ENCODE results near the gene GAS1.

The GAS1 gene, protein sequence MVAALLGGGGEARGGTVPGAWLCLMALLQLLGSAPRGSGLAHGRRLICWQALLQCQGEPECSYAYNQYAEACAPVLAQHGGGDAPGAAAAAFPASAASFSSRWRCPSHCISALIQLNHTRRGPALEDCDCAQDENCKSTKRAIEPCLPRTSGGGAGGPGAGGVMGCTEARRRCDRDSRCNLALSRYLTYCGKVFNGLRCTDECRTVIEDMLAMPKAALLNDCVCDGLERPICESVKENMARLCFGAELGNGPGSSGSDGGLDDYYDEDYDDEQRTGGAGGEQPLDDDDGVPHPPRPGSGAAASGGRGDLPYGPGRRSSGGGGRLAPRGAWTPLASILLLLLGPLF

GRCh38 chr9:86947146-86948073 is at the start of gene GAS1:
Gene GAS1 (minus strand): TSS chr9:86947506. CDS start chr9:86946779, 727 bp downstream.
- FAIRE-seq (no peak), DNase-seq (ENCODE audit: low spot score) (peak; percentile 53)

GRCh38 chr9:86994231-86994630 is 46.9 kb upstream of the GAS1 start:
- no peak for DNase-seq (ENCODE audit: low spot score)
- no peak for FAIRE-seq

DNA sequence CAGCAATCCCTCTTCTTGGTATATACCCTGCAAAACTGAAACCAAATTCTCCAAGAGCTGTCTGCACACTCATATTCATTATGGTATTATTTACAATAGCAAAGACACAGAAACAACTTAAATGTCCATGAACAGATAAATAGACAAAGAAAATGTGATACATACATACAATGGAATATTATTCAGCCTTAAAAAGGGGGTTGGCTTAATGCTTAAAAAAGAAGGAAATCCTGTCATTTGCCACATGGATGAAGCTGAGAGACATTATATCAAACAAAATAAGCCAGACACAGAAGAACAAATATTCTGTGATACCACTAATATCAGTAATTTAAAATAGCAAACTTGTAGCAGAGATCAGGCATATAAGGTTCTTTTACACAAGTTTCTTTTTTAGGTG is 46.5 kb upstream of the GAS1 start:
- DNase-seq (ENCODE audit: low spot score) (no peak), FAIRE-seq (no peak)

- FAIRE-seq (no peak), DNase-seq (ENCODE audit: low spot score) (no peak)
Measured at GRCh38 chr9:86991077-86991476, 43.8 kb upstream of the GAS1 start.

DNA sequence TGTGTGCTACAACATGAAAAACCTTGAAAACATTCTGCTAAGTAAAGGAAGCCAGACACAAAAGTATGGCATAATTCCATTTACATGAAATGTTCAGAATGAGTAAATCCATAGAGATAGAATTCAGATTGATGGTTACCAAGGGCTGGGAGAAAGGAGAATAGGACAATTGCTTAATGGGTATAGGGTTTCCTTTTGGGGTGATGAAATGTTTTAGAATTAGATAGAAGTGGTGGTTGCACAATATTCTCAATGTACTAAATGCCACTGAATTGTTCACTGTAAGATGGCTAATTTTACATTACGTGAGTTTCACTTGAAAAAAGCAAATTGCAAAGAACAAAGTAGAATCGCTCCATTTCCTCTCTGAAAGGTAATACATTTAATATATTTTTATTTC is 43.0 kb upstream of the GAS1 start:
- DNase-seq (ENCODE audit: low spot score) (no peak), FAIRE-seq (no peak)

- FAIRE-seq (no peak), DNase-seq (ENCODE audit: low spot score) (no peak)
Measured at GRCh38 chr9:86987900-86988299, 40.6 kb upstream of the GAS1 start.

DNA sequence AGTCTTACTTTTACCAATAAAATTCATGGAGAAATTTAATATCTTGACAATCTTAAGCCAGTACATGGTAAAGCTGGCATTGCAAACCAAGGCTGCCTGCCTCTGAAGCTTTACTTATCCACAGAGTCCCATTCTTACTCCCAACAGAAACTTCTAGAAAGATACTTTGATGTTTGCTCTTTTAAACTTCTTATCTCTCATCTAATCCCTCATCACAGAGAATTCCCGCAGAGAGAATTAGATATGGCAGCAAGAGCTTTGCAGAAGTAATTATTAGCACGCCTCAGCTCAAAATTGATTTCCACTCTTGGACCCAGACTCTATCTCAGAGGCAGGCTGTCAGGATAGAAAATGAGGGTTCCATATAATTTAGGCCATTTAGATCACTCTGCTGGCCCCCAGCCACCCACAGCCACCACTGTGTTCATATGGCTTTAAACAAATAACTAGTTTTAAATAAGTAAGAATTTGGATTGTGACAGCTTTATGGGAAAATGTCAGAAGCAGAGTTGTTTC is 37.9 kb upstream of the GAS1 start:
- no peak for FAIRE-seq
- no peak for DNase-seq (ENCODE audit: low spot score)

- no peak for FAIRE-seq
- DNase-seq (ENCODE audit: low spot score) = no peak
Measured at GRCh38 chr9:86983620-86984259, 36.4 kb upstream of the GAS1 start.

- FAIRE-seq = no peak
- no peak for DNase-seq (ENCODE audit: low spot score)
Measured at GRCh38 chr9:86983249-86983619, 35.9 kb upstream of the GAS1 start.

GRCh38 chr9:86980802-86981201 is 33.5 kb upstream of the GAS1 start:
- no peak for FAIRE-seq
- no peak for DNase-seq (ENCODE audit: low spot score)

GRCh38 chr9:86979657-86980056 is 32.4 kb upstream of the GAS1 start:
- no peak for DNase-seq (ENCODE audit: low spot score)
- FAIRE-seq = no peak

DNA sequence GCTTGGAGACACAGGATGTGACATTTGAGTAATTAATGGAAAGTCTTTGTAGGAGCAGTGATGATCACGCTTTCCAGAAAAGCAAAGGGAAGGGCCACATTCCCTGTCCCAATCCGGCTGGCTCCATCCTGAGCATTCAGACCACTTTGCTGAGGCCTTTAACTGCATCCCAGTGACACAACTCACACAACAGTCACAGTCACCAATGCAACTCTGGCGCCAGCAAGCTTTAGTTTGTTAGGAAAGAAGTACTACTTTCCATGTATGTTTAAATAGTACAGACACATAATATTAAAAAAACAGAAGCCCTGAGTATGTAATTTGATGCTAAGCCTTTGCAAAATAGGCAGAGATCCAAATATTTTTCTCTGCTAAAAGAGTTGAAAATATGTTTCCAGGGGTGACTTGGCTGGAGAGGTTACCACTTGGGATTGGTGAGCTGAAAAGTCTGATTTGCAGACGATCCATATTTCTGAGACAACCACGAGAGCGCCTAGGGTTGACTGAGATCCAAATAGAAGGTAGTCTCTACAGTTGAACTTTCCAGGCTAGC is 31.7 kb upstream of the GAS1 start:
- DNase-seq (ENCODE audit: low spot score) (no peak), FAIRE-seq (no peak)

DNA sequence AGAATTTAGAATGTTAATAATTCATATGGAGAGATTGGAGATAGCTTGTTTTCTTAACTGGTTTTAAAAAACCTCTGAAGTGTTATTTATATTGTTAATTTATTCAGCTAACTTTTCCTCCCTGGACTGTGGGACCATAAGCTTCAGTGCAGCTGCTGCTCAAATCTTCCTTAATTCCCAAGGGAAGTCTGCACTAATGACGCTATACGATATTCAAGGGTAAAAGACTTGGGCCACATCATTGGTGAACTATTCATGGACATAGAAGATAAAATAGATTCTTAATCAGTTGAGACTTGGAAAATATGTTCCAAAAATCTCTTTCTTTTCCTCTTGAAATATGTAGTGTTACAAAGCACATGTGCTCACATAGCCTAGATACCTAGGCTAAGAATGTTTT is 31.1 kb upstream of the GAS1 start:
- FAIRE-seq (no peak), DNase-seq (ENCODE audit: low spot score) (no peak)

DNA sequence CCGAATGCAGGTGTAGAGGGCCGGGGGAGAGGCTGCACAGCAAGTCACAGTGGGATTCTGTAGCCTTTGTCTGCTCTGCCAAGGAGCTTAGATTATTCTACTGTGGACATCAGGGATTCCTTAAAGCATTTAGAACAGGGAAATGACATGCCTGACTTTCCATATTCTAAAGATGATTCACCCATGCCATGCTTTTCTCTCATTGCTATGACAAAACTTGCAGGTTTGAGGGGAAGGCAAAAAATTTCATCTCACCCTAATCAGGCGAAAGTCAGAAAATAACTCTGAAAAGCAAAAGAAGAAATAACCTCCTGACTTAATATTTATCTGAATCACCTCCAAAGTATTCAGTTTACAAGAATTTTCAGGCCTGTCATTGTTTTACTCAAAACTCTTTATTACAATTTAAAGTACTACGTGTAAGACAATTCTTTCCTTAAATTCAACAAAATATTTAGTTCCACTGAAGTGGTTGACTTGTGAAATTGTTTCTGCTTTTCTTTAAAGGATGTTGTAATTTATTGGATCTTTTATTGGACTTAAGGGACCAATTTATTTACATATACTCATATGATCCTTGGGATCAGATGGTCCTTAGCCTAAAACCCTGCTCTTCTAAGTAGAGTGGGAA is 30.0 kb upstream of the GAS1 start:
- FAIRE-seq (no peak), DNase-seq (ENCODE audit: low spot score) (no peak)

DNA sequence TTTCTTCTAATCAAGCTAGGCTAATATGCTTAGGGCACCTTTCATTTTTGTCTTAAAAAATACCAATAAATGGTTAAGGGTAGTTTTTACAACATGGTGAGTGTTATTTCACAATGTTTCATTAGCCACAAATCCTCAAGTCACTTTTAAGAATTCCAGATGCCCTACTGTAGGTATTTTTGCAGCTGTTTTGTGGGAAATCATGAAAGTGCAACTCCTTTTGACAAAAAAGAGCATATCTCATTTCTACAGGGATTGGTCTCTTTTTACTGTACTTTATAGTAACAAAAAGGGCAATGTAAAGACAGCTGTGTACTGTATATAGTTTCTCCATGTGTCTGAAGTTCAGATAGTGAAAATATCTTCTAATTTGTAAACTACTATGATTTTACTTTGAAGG is 28.3 kb upstream of the GAS1 start:
- no peak for DNase-seq (ENCODE audit: low spot score)
- FAIRE-seq = no peak

DNA sequence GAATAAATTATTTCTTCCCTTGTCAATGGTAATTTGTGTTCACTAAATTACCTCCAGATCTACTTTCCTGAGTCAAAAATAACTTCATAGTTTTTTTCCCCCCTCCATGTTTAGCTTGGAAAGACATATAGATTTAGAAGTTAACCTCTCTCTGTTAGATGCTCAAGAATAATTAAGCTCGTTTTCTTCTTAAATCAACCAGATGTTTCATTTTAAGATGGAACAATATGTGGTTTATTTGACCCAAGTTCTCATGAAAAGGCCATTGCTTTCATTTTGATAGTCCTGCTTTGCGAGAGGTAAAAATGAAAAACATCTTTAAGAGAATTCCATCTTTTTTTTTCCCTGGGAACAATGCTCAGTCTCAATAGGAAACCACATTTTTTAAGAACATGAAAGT is 27.7 kb upstream of the GAS1 start:
- no peak for DNase-seq (ENCODE audit: low spot score)
- FAIRE-seq = no peak

GRCh38 chr9:86974421-86974820 is 27.1 kb upstream of the GAS1 start:
- no peak for DNase-seq (ENCODE audit: low spot score)
- no peak for FAIRE-seq

DNA sequence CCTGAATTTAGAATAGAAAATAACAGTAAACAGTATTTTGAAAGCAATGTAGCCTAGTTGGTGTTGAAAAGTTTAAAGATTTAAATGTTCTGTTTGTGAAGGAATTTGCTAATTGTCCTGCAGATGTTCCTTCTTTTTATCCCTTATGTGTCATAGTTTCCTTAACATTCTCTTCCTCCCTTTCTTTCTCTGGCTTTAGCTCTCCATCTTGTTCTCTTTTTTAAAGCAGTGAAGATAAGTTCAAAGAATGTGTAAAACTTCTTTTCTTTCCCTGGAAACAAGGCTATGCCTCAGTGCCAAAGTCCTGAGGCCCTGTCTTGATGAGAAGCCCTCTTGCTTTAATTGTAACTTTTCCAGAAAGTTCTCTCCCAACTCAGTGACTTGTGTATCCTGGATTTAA is 24.4 kb upstream of the GAS1 start:
- DNase-seq (ENCODE audit: low spot score) (no peak), FAIRE-seq (no peak)

GRCh38 chr9:86968258-86968920 is 21.1 kb upstream of the GAS1 start:
- FAIRE-seq (no peak), DNase-seq (ENCODE audit: low spot score) (no peak)

DNA sequence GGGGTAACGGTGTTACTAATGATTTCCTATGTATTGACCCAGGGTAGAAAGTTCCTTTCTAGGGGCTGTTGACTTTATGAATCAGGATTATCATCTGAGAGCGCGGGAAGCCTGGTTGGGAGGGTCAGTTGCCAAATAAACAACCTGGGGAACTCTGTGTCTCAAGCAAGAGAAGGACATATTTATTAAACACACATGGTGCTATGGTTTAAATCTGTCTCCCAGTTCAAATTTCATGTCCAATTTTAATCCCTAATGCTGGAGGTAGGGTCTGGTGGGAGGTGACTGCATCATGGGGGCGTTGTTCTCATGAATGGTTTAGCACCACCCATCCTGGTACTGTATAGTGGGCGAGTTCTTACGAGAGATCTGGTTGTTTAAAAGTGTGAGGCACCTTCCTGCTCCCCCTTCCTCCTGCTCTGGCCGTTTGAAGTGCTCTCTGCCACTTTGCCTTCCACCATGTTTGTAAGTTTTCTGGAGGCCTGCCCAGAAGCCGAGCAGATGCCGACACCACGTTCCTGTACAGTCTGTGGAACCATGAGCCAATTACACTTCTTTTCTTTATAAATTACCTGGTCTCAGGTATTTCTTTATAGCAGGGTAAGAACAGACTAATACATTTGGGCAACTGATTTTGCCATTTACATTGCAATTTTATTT is 19.7 kb upstream of the GAS1 start:
- DNase-seq (ENCODE audit: low spot score) = no peak
- no peak for FAIRE-seq
